Pancreas (tissue), 10 donors: ENCODE measurements around the gene CELF2. TPM values are rescaled to one million over a fixed set of nuclear protein-coding genes. Genes with fewer than 3 reads are reported as not detected.

Experiments
- ATAC-seq, 4 donors: fragments of 200-7000 bp; cut with Tn5 transposase; one replicate each; pipeline versions ENCODE4 v1.8.0 to v1.9.1; 2020; ENCODE audit warnings: mild to moderate bottlenecking in 4 of 4, moderate library complexity in 4 of 4
- DNase-seq, 6 donors: peaks; one replicate each; pipeline ENCODE4 v3.0.0-alpha.2; 2020
- FAIRE-seq: peaks from 2 replicates; lab custom pipeline; 2012; peaks lifted over from hg19 to GRCh38; lab: Jason Lieb, UNC
- H3K27ac ChIP-seq, 4 donors: fragments of 200-600 bp; sonication (generic); 1 replicate in 3 of 4; 2 replicates in 1 of 4; pipeline versions ENCODE4 v1.5.0 to v1.8.0; 2020
- H3K27me3 ChIP-seq, 4 donors: fragments of 200-600 bp; one replicate each; pipeline ENCODE4 v1.8.0; 2021
- H3K36me3 ChIP-seq, 3 donors: fragments of 200-600 bp; sonication (generic) in 1 of 3; one replicate each; pipeline versions ENCODE4 v1.5.0 to v1.8.0; 2020 to 2021
- H3K4me1 ChIP-seq, 3 donors: fragments of 200-600 bp; one replicate each; pipeline ENCODE4 v1.8.0; 2021
- H3K4me3 ChIP-seq, 4 donors: fragments of 200-600 bp; sonication (generic) in 2 of 4; one replicate each; pipeline versions ENCODE4 v1.5.0 to v1.8.0; 2020 to 2021
- H3K9me3 ChIP-seq, 4 donors: fragments of 200-600 bp; one replicate each; pipeline ENCODE4 v1.8.0; 2021
- CTCF ChIP-seq, 4 donors: fragments of 200-600 bp; sonication (generic) in 3 of 4; IDR thresholded peaks; one replicate each; pipeline versions ENCODE4 v1.5.0 to v1.8.0; 2021; ENCODE audit warnings: antibody characterized with exemption in 4 of 4
- WGBS, 2 donors: extraction: QIAGEN DNeasy Blood & Tissue Kit; methylation state at CpG; one replicate each; pipeline ENCODE4 v1.1.7; 2013; 5-methylcytosine and 5-hydroxymethylcytosine counted together
- intact Hi-C, 3 donors: fragments of 100-400 bp; cut with DNase I; formaldehyde crosslinking; loops; one replicate each; pipeline versions ENCODE4 v1.11.1 to v1.14.2; 2022
- polyA plus RNA-seq, 2 donors: library from polyadenylated mRNA; stranded (reverse); fragments of 200-250 nt; gene quantifications; one replicate each; pipeline ENCODE4 v1.2.3, GENCODE V29; 2013
- total RNA-seq, 6 donors: library from RNA; stranded (reverse); fragmentation: NEBNext Ultra II Directional in 4 of 6; extraction: Animal tissue kit (Norgen Biotek cat#: 25700) in 4 of 6; gene quantifications; one replicate each; pipeline versions ENCODE4 v1.2.1 to v1.2.4, GENCODE V29; 2021 to 2023
- donor health status: healthy with polysubstance abuse.
- donor health status: DM: no; HTN: no; CAD: no; lungs with moderate emphysema.
- donor health status: DM: no; HTN: no; CAD: no.
- donor health status: control.
- donor health status: control.
- donor health status: Bipolar disorder and iron deficiency.
- donor health status: DM: yes; HTN: yes; CAD: no.
- donor health status: DM: no; HTN: no; CAD: no.
- donor health status: DM: no; HTN: no; CAD: no.
- donor health status: DM: yes; HTN: yes; CAD: no.

Gene CELF2
- total and polyA plus RNA-seq, 8 donors = 1.2 to 11.7 (median 2.2) TPM

DNA sequence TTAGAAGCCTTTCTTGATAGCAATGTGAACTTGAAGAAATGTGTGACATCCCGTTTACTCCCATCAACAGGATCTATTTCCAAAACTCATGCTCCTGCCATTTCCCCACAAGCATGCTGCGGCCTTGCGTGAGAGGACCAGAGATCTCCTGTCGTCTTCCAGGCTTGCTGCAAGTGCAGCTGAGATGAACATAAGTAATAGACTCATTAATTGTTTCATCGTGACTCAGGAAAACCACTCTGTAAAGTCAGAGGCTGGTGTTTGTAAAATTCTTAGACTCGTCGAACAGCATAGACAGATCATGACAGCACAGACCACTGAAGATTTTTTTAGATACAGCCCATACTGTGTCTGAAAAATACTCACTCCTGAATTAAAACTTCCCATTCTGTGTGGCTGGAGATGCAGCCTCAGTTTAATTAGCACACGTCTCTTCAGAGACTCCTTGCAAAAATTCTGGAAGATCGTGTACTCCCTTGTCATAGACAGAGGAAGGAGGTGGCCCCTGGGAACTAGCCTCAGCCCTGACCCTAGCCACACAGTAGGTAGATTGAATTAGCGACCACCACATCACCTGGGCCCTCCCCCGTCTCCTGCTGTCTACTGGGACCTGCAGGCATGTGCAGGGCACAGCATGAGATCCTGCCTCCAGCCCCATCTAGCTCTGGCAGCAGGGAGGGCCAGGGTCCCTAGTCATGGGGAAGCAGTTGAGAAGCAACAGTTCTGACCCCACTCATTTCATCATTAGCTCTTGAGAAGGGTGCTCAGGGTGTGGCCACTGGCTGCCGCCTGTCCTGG, 226.0 kb downstream of the CELF2 start:
- ATAC-seq = no peak
- Histone ChIP-seq H3K36me3 (no peaks in the 10 kb centered on the region), H3K4me1 (no peaks in the 10 kb centered on the region), H3K9me3 (no peaks in the 10 kb centered on the region), H3K27me3 (no peaks in the 10 kb centered on the region), H3K27ac (no peak overlapping the region), H3K4me3 (no peak overlapping the region)
- no peak for FAIRE-seq
- no peak for DNase-seq
- no peak for TF ChIP-seq CTCF (IDR thresholded peaks at IDR 0.05)
- intact Hi-C loops = no loop called here
- 75 to 90% methylated on average over 12 of the region's 12 CpGs for WGBS, 2 donors

- H3K9me3 ChIP-seq = no peaks in the 10 kb centered on the region
- TF ChIP-seq CTCF (IDR thresholded peaks at IDR 0.05) = no peak
- no peaks in the 10 kb centered on the region for H3K36me3 ChIP-seq
- 72 to 75% methylated on average over 2 of the region's 2 CpGs for WGBS, 2 donors
- DNase-seq (no peak), ATAC-seq (no peak), FAIRE-seq (no peak)
- H3K4me1 ChIP-seq = no peaks in the 10 kb centered on the region
- no peaks in the 10 kb centered on the region for H3K27me3 ChIP-seq
- H3K27ac ChIP-seq = no peak overlapping the region
- intact Hi-C loops = no loop called here
- H3K4me3 ChIP-seq = no peak overlapping the region
Measured at GRCh38 chr10:11245095-11245479, 227.4 kb downstream of the CELF2 start.

- FAIRE-seq = no peak
Measured at GRCh38 chr10:11245510-11245909, 227.8 kb downstream of the CELF2 start.

DNA sequence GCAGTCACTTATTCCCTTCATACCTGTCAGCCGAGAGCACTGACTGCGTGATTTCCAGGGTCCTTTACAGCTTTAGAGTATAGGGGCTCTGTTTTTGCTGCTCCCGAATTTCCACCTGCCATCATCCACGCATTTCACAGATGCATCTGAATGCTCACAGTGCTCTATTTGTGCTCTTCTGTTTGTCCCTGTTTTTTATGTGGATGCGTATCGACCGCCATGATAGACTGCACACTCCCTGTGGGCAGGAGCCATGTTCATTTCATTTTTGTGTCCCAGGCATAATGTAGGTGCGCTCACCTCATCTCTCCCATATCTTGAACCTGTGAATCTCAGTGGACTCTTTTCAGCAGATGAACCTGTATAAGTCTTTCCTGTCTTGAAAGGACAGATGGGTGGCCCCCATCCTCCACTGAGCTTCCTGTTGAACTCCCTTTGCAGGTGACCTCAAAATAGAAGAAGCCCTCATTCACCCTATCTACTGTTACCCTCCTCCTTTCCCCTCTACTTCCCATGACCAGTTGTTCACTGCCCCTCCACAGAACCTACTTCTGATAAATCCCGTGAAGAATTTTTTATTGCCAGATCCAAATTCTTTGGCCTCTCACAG, 228.4 kb downstream of the CELF2 start:
- Histone ChIP-seq H3K9me3 (no peaks in the 10 kb centered on the region), H3K36me3 (no peaks in the 10 kb centered on the region), H3K27me3 (no peaks in the 10 kb centered on the region), H3K4me3 (no peak overlapping the region), H3K27ac (no peak overlapping the region), H3K4me1 (no peaks in the 10 kb centered on the region)
- DNase-seq = no peak
- no peak for ATAC-seq
- WGBS, 2 donors = 84 to 88% methylated on average over 9 of the region's 9 CpGs
- no peak for FAIRE-seq
- intact Hi-C loops = no loop called here
- TF ChIP-seq CTCF (IDR thresholded peaks at IDR 0.05) = no peak

More at GRCh38 chr10:11245510-11245909, 227.8 kb downstream of the CELF2 start:
- ATAC-seq = no peak
- Histone ChIP-seq H3K4me1 (no peaks in the 10 kb centered on the region), H3K36me3 (no peaks in the 10 kb centered on the region), H3K27ac (no peak overlapping the region), H3K27me3 (no peaks in the 10 kb centered on the region), H3K4me3 (no peak overlapping the region), H3K9me3 (no peaks in the 10 kb centered on the region)
- WGBS, 2 donors = 75 to 82% methylated on average over 8 of the region's 8 CpGs
- intact Hi-C loops = no loop called here
- no peak for TF ChIP-seq CTCF (IDR thresholded peaks at IDR 0.05)
- no peak for DNase-seq
